ENCODE data around the gene ADAM11. TPM values are rescaled to one million over a fixed set of nuclear protein-coding genes. Genes with fewer than 3 reads are reported as not detected.
"Not testable (repeated sequence)": the region's sequence is repeated elsewhere in the genome, so short reads cannot be mapped to it uniquely, and the experiment has no call there.

The ADAM11 gene
- total RNA-seq, 2 donors from 2014 or later: 0.41 to 5.7 TPM

DNA sequence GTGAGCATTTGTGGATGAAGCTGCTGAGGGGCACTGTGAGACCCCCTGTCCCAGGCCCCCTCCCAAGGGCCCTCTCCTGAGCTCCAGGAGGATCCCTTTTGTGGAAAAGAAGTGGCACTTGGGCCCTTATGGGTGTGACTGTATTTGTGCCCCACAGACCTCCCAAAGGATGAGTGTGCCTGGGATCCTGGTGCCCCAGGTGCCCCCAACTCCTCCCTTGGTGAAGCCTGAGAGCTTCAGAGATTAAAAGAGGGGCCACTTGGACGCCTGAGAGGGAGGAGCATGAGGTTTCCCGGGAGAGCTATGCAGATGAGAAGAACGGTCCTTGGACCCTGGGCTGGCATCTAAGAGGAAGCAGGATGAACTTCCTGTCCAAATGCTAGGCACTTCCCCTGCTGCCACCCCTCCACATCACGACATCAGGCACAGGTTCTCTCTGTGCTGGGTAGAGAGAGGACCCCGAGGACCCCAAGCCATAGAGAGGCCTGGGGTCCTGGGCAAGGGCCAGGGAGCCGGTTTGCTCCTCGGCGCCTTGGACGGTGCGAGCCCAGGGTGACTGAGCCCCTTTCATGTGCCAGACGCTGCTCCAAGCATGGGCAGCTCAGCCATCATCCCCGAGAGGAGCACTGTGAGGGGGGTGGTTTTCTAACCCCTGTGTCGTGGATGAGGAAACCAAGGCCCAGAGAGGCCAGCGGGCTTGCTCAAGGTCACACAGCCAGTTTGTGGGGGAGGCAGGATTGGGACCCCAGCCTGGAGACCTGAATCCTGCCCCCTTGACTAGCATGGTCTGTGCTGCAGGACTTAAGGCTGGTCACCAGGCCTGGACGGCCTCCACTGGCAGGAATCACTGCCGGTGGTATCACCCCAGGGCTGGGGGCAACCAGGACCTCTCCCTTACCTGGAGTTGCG lies 5.6 kb upstream of the ADAM11 start:
- H3K4me3 ChIP-seq: no peak overlapping the region
- no peaks in the 10 kb centered on the region for H3K9me3 ChIP-seq
- H3K27ac ChIP-seq: no peak overlapping the region
- H3K4me1 ChIP-seq (ENCODE audit: control insufficient read depth in 1 of 2, low read depth in 2 of 2): peaks cover 0 to 16% of the 10 kb centered on the region in 2 donors
- ATAC-seq (ENCODE audit: insufficient number of reproducible peaks, low FRiP score, low read depth) (no peak), DNase-seq (ENCODE audit: low spot score) (no peak)
- peaks cover under 1% of the 10 kb centered on the region for H3K36me3 ChIP-seq
- no peak for TF ChIP-seq CTCF (IDR thresholded peaks at IDR 0.05)
- H3K27me3 ChIP-seq (replicated peaks; ENCODE audit: insufficient read depth): no peaks in the 10 kb centered on the region

DNA sequence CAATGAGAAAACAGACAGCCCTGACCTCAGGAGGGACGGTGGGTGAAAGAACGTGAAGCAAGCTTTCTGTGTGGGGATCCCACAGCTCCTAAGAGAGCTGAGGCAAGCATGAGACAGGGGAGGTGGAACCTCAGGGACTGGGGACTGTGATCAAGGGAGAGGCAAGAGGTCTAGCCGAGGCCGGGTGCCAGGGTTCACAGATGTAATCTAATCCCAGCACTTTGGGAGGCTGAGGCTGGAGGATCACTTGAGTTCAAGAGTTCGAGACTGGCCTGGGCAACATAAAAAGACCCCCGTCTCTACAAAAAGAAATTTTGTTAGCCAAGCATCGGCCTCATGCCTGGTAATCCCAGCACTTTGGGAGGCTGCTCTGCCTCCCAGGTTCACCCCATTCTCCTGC lies 4.5 kb upstream of the ADAM11 start:
- H3K27me3 ChIP-seq (replicated peaks; ENCODE audit: insufficient read depth): no peaks in the 10 kb centered on the region
- no peaks in the 10 kb centered on the region for H3K36me3 ChIP-seq
- H3K4me1 ChIP-seq (ENCODE audit: control insufficient read depth in 1 of 2, low read depth in 2 of 2): peaks cover 2 to 17% of the 10 kb centered on the region in 2 donors
- no peak for TF ChIP-seq CTCF (IDR thresholded peaks at IDR 0.05)
- ATAC-seq (ENCODE audit: insufficient number of reproducible peaks, low FRiP score, low read depth) (no peak), DNase-seq (ENCODE audit: low spot score) (no peak)
- H3K4me3 ChIP-seq: no peak overlapping the region
- H3K27ac ChIP-seq: no peak overlapping the region
- no peaks in the 10 kb centered on the region for H3K9me3 ChIP-seq

DNA sequence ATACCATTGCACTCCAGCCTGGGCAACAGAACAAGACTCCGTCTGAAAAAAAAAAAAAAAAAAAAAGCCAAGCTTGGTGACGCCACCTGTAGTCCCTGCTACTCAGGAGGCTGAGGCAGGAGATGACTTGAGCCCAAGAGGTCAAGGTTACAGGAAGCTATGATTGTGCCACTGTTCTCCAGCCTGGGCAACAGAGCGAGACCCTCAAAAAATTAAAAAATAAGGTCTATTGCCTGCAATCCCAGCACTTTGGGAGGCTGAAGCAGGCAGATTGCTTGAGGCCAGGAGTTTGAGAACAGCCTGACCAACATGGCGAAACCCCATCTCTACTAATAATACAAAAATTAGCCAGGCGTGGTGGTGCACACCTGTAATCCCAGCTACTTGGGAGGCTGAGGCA lies 3.6 kb upstream of the ADAM11 start:
- ATAC-seq (ENCODE audit: insufficient number of reproducible peaks, low FRiP score, low read depth); H3K9me3 ChIP-seq; H3K27ac ChIP-seq: not testable (repeated sequence)

DNA sequence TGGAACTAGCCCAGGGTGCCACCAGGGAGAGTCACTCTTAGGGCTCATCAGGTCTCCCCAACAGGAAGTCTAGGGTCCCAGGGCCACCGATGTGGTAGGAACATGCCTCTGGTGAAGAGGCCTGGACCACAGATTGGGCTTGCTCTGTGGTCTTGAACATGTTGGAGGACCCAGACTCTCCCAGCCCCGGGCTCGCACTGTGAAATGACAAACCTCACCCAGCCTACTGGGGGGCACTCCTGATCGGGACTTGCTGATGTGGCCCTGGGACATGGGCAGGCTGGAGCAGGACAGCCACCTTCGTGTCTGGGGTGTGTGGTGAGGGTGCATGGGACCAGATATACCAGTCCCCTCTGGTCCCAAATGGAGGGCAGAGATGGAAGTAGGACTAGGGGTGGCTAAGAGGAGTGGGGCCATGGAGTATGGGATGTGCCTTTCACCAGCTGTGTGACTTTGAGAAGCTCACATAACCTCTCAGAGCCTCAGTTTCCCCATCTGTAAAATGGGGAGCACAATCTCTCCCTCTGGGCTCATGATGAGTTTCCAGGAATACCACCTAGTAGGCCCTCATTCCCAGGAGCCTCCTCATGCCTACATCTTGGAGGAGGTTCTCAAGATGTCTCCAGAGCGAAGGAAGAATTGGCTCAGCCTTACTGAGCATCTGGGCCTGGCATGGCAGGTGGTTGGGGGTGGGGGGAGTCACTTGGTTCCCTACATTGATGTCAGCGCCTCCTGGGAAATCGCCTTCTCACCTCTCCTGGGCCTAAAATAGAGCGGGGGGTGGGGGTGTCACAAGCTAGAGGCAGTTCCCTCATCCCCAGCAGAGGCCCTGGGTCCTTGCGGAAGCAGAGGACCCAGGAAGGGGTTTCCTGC lies 1.5 kb upstream of the ADAM11 start:
- ATAC-seq (ENCODE audit: insufficient number of reproducible peaks, low FRiP score, low read depth) (no peak), DNase-seq (ENCODE audit: low spot score) (no peak)
- H3K27ac ChIP-seq: no peak overlapping the region
- TF ChIP-seq CTCF (IDR thresholded peaks at IDR 0.05): no peak
- H3K9me3 ChIP-seq: no peaks in the 10 kb centered on the region
- H3K4me1 ChIP-seq (ENCODE audit: control insufficient read depth in 1 of 2, low read depth in 2 of 2): peaks cover 5 to 11% of the 10 kb centered on the region in 2 donors
- H3K4me3 ChIP-seq: no peak overlapping the region
- H3K36me3 ChIP-seq: no peaks in the 10 kb centered on the region
- H3K27me3 ChIP-seq (replicated peaks; ENCODE audit: insufficient read depth): no peaks in the 10 kb centered on the region

More for the DNA sequence above, 3.6 kb upstream of the ADAM11 start:
- not testable (repeated sequence) for H3K36me3 ChIP-seq; DNase-seq (ENCODE audit: low spot score); H3K27me3 ChIP-seq (replicated peaks; ENCODE audit: insufficient read depth); H3K4me3 ChIP-seq
- peaks cover 5 to 12% of the 10 kb centered on the region in 2 donors for H3K4me1 ChIP-seq (ENCODE audit: control insufficient read depth in 1 of 2, low read depth in 2 of 2)

DNA sequence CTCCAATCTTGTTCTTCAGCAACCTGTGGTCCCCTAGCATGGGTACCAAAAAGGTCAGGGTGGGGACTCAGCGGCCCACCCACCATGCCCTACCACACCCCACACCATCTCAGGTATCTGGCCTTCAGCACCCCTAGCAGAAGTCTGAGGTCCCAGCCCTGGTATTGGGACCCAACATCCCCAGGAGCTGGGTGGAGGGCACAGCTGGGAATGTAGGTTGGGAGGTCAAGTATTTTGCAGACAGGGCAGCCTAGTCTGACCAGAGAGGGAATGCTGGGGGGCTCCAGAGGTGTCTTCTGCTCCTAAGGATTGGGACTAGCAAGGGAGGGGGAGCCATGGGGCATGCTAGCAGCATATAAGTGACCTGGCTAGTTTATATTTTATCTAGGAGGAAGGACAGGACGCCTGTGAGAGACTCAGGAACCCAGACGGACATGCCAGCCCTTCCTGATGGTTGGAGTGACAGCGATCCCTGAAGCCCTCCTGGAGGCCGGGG lies 822 bp upstream of the ADAM11 start:
- Histone ChIP-seq H3K27me3 (replicated peaks; ENCODE audit: insufficient read depth) (no peaks in the 10 kb centered on the region), H3K9me3 (no peaks in the 10 kb centered on the region), H3K27ac (no peak overlapping the region), H3K36me3 (no peaks in the 10 kb centered on the region), H3K4me3 (no peak overlapping the region), H3K4me1 (ENCODE audit: control insufficient read depth in 1 of 2, low read depth in 2 of 2) (peaks cover 5 to 11% of the 10 kb centered on the region in 2 donors)
- TF ChIP-seq CTCF (IDR thresholded peaks at IDR 0.05): no peak
- ATAC-seq (ENCODE audit: insufficient number of reproducible peaks, low FRiP score, low read depth) (no peak), DNase-seq (ENCODE audit: low spot score) (no peak)

All from thoracic aorta (tissue), 2 donors.